HG03439 (cell line): ENCODE measurements around the gene LETM1.

ENCODE experiments used
- ATAC-seq: cut with Tn5 transposase; IDR thresholded peaks from one replicate; pipeline ENCODE4 v1.9.1; 2021; ENCODE audit warnings: mild to moderate bottlenecking, moderate library complexity; ENCODE audit not compliant: unreplicated experiment

Gene LETM1

DNA sequence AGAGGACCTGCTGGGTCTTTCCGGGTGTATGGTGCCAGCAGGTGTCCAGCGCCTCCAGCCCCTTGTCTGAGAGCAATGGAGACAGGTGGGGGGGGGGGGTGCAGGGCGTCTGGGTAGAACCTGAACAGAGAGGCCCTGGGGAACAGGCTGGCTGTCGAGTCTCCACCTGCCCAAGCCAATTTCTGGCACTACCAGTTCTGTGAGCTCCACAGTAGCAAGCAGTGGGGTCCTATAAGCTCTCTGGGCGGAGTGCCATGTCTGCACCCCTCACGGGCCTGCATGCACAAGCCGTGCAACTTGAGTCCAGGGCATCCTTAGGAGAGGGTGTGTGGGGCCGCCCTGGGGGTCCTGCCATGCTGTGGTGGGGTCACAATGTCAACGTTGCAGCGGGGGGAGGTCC lies 72.9 kb downstream of the LETM1 start:
- ATAC-seq = no peak

DNA sequence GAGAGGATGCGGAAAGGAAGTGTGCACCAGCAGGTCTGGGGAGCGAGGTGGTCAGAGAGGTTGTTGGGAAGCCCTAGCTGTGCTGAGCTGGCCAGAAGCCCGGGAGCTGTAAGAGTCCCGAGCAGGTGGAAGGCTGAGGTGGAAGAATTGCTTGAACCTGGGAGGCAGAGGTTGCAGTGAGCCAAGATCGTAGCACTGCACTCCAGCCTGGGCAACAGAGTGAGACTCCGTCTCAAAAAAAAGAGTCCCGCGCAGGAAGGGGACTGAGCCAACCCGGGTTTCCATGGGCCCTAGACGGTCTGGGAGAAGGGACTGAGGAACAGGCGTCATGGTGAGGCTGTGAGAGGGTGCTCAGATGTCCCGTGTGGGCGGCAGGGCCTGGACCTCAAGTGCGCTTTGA lies 75.5 kb downstream of the LETM1 start:
- ATAC-seq = no peak

DNA sequence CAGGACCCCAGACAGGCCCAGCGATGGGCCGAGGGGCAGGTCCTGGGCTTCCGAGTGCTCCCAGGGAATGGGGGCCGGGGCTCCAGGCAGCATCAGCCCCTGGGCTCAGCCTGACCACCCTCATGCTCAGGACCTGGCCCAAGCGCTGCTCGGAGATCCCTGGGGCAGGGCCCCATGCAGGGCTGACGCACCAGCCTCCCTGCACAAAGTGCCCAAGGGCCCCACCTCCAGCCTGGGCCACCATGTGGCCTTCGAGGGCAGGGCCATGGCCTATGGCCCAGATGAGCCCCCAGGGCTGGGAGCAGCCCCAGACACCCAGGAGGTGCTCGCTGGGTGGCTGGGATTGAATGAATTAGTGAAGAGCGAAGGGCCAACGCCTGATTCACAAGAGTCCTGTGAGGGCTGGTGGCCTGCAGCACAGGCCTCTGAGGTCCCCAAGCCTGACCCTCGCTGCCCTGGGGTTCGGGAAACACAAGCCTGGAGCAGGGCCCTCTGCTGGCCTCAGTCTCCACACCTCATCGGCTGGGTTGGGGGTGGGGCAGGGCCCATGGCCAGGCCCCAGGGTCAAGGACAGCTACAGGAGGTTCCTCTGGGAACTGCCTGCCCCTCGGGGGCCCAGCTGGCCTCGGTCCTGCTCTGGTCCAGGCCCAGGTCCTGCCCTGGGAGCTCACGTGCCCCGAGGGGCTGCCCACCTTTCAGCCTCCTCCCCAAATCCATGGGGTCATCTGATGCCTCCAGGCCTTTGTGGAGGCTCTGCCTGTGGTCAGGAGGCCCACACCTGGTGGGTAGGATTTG lies 76.2 kb downstream of the LETM1 start:
- ATAC-seq = no peak

DNA sequence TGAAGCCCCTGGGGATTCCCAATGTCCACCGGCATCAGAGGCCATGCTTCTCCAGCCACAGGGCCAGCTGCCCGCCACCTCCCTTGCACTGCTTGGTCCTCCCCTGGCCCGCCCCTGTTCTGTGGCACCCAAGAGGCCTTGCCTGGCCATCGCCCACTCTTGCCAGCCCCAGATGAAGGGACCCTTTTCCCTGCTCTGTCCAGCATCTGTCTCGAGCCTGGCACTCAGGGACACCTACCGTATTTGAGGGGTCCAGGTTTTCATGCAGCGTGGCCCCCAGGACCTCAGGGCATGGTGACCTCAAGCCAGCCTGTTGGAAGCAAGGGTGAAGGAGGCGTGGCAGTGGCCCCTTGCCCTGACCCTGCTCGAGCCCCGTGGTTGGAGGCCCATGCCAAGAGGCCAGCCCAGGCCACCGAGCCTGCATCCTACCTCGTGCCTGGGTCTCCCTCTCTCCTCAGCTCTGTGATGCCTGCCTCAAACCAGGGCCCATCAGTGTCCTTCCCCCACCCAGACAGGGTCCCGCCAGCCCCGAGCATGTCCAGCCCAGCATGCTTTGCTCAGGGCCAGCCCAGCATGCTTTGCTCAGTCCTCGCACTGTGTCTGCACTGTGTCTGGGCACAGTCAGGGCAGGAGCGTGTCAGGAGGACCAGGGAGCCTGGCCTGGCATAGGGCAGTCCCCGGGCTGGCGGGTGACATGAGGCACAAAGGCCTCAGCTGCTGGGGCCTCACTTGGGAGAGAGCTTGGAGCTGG lies 77.1 kb downstream of the LETM1 start:
- no peak for ATAC-seq

DNA sequence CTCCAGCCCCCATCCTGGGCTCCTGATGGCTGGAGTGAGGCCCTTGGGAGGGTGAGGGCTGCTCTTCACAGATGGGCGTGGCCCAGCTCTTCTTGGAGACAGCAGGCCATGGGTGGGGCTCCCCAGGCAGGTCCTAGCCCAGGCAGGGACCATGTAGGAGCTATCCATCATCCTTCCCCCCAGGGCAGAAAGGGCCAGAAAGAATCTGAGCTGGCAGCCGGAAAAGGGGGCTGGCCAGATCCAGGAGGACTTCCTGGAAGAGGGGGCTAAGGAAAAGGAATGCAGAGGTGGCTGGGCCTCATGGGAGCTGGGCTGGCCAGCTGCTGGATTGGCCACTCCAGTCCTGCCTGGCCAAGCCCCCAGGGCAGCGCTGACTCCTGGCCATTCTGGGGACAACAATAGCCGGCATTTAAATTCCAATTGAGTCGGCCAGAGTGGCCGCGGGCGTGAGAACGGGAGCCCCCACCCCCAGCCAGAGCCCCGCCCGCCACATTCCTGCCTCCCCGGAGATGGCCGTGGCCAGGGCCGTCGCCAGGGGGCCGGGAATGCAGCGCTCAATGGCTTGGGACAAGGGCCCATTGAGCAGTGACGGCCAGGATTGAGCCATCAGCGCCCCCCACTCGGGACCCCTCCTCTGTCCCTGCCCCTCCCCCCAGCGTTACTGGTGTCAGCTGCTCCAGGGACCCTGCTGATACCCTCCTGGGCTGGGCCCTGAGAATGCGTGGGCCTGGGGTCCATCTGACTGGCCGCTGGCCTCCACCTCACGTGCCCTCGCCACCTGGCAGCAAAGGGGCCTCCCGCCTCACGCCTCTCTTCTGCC lies 77.9 kb downstream of the LETM1 start:
- ATAC-seq = no peak

DNA sequence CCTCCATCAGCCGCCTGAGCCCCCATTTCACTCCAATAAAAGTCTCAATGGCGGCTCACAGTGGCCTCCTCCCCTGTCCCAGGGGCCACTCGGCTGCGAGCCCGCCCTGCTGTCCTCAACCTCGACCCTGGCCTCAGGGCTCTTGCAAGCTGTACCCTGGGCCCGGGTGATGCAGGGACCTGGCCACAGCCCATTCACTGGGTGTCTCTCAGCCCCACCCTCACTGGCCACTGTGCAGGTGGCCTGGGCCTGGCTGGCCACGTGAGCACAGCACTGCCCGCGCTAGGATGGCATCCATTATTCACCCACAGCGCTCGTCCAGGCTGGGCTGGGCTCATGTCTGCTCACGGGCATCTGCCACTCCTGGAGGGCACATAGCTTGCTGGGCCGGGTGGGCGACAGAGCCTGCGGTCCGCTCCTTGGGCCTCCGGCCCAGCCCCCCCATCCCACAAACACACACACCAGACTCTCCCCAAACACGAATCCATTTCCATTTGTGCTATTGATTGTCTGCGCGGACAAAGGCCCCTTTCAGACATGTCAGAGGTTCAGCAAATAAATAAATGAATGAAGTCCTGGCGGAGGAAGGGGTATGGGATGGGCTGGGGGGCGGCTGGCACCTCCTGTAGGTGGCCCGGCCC lies 79.3 kb downstream of the LETM1 start:
- ATAC-seq = no peak

DNA sequence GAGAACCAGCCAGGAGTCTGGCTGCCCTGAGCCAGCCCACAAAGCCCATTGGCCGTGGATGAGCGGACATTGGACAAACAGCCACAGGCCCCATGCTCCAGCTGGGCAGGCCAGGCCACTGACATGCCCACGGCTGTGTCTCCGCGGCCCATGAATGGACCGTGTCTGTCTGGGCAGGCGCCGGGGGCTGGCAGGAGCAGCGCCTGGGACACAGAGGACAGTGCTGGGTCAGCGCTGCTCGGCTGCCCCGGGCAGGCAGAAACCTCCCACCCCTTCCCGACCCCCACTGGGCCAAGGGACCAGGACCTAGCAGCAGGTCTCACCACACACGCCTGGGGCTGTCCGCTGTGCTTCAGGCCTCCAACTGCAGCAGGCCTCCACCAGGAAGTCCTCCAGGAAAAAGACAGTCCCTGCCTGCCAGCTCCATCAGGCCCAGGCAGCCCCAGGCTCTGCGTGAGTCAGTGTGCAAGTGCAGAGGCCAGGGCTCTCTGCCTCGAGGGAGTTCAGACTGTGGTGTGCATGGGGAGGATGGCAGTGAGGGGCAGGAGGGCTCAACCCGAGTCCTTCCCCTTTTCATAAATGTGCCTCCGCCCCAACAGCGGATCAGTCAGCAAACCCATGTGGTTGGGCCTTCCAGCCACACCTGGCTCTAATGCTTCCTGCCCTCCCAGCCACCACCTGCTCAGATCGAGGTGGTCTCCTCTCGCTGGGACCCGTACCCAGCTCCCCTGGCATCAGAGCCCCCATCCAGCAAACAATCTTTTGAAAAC lies 80.0 kb downstream of the LETM1 start:
- no peak for ATAC-seq

DNA sequence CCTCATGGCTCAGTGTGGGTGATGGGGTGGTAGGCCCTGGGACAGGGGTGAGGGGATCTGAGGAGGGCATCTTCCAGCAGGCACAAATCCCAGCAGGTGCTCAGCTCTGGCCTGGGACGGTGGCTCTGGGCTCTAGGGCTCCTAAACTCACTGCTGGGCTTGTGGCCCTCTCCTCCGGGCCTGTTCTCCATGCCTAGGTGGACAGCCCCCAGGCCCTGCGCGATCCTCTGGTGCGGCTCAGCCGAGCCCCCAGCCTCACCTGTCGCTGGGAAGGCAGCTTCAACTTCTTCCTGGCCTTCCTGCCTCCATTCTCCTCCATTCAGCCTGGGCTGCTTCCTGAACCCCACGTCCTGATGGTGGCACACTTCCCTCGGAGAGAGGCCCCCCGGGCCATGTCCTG lies 82.2 kb downstream of the LETM1 start:
- no peak for ATAC-seq

DNA sequence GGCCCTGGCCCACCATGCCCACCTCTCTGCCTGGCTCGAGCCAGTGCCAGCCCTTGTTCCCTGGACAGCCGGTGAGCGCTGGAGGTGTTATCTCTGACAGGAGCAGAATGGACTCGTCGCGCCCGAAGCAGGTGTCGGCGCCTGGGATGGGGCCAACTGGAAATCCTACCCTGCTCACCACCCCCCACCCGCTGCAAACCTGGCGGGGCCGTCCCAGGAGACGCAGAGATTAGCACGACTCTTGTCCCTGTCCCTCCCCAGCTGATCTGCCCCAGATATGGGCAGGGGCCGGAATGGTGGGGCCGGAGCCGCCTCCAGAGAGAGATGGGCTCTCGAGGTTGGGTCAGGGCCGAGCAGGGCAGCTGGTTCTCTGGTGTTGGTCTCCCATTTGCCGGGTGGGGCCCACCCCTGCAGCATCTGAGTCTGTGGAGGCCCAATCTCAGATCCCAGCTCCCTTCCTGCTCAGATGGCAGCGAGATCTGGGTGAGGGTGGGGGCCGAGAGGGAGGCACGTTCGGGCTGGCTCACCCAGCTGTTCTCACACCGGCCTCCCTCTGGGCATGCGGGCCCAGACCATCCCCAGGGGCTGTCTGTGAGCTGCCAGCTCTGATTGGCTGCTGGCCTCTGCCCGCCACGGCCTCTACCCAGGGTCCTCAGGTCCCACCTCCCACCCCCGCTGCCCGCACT lies 83.0 kb downstream of the LETM1 start:
- no peak for ATAC-seq

DNA sequence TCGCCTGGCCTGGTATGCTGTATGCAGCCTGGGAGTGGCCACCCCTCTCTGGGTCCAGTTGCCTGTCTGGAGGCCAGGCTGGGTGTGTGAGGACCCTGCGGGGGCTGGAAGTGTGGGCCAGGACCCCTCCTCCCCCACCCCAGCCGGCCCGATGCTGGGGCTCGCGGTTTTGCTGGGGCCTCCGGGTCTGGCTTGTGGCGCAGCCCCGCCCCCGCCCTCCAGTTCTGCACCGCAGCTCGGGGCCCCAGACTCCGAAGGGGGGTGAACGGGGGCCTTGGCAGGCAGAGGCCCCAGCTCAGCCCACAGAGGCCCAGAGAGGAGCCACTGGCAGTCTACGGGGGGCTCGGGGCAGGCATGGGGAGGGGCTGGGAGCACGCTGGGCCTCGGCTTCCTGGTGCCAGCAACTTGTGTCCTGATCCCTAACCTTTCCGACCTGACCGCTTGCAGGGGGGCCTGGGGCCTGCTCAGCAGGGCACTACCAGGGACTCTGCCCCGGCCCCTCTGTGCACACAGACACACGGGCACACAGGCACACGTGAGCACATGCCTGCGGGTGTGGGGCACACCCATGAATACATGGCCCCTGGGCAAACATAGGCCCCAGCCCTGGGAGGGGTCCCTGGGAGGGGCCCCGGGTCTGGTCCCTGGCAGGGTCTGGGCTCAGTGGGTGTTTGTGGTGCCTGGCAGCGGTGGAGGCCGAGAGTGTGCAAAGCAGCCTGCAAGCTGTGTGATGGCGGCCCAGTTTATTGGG lies 84.2 kb downstream of the LETM1 start:
- no peak for ATAC-seq

DNA sequence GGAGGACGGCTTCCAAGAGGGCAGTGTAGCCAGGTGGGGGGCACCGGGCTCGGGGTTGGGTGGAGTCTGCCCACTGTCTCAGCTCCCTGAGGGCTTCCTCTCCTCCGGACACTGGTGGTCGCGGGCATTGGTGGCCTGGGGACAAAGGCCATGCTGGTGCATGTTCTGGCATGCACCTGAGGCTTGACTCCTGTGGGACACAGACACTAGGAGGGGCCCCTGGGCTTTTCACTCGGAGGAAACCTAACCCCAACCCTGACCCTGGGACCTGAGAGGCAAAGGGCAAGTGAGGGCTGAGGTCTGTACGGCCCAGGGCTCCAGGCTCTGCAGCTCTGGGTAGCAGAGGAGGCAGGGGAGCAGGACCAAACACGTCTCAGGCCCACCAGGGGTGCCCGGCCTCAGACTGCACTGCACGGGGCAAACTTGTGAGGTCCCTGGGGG lies 85.1 kb downstream of the LETM1 start:
- ATAC-seq = no peak

DNA sequence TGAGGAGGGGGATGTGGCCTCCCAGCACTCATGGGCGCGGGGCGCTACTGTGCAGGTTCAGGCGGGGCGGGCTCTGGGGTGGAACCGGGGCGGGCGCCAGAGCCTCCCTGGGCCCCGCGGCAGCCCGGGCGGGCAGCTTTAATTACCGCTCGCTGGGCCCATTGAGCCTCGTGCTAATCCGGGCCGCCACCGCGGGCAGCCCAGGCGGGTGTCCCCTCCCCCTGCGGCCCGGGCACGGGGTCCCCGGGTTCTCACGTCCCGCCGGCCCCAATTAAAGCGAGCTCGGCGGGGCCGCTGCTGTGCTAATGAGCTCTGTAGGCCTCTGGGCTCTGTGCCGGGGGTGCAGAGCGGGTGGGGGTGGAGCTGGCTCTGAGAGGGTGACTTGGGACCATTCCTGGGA lies 85.7 kb downstream of the LETM1 start:
- no peak for ATAC-seq

DNA sequence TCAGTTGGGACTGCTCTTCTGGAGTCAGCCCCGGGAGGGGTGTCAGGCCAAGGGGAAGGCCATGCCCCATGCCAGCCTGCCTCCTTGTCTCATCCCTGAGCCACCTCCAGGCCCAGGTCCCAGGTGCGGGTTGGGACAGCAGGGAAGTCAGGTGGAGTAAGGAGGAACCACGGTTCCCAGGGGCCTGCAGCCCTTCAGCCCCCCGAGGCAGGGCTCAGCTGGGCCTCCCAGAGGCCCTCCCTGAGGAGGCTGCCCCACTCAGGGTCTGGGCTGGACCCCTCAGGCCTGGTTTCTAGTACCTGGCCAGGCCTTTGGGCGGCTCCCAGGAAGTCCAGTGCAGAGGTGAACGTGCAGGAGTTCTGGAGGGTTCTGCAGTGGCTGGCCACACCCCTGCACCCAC lies 86.3 kb downstream of the LETM1 start:
- ATAC-seq = no peak

DNA sequence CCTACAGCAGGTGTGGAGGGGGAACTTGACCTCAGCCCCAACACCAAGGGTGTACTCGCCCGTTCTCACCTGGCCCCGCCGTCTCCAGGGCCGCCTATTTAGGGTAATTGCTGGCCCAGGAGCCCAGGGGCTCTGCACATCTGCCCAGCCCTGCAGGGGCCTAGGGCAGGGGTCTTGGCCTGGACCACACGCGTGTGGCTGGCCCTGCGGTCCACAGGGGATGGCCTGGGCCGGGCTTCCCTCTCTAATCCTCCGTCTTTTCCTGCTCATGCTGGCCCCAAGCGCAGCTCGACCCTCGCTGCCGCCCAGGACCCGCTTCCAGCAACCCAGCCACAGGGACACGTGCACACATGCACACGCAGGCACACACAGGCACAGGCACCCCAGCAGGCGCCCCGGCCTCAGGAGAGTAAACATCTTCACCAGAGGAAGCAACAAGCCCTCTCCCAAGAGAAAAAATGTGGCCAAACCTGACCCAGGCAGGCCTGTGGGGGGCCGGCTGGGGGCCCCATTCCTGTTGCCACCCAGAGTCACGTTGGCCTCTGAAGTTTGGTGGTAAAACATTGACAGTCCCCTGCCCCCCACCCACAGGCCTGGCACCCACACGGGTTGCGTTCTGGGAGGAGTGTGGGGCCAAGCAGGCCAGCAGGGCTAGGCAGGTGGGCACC lies 87.5 kb downstream of the LETM1 start:
- no peak for ATAC-seq

DNA sequence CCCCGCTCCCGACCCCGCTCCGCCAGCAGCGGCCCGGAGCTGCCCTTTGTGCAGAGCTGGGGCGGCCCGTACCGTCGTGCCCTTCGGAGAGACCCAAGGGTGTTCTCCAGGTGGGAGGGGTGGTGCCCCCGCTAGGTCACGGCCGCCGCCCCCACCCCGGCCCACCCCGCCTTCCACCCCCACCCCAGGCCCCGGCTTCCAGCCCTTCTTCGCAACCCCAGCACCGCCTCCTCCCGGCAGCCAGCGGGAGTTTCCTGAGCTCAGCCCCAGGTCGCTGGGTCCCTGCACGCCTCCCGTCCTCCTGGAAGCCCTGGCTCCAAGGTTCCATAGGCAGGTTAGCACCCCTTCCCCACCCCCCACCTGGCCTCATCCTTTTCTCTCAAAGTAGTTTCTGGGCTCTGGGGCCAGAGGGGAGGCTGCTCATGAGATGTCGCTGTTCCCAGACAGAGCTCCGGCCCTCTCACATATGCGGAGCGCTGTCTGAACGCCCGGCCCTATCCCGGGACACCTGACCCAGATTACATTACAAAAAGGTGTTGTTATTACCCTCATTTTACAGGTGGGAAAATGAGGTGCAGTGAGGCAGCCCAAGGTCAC lies 88.1 kb downstream of the LETM1 start:
- ATAC-seq = no peak

DNA sequence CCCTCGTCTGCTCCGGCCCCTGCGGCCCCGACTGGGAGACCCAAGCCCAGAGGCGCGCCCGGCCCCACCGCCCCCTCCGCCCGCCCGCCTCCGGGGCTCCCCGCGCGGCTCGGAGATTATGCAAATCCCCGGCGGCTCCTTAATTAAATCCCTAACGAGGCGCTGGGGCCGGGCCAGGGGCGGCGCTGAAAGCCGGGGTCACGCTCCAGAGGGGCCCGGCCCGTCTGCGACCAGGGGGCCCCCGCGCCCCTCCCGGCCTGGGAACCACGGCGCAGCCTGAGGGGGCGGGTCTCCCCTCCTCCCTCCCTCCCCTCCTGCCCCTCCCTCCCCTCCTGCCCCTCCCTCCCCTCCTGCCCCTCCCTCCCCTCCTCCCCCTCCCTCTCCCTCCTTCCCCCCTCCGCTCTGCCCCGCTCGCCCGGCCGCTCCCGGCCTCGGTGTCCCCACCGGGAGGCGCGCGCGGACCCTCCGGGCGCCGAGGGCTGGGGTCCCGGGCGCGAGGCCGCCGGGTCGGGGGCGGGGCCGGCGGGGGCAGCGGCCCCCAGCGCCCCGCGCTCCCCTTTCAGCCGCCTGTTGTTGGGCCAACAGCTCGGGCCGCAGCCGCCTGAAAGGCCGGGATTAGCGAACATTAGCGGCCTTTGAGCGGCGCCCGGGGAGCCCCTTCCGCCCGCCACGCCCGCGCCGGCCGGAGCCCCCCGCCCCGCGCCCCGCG lies 88.7 kb downstream of the LETM1 start:
- ATAC-seq = no peak
